ENCODE data around the gene AKAP5.

AKAP5 gene

DNA sequence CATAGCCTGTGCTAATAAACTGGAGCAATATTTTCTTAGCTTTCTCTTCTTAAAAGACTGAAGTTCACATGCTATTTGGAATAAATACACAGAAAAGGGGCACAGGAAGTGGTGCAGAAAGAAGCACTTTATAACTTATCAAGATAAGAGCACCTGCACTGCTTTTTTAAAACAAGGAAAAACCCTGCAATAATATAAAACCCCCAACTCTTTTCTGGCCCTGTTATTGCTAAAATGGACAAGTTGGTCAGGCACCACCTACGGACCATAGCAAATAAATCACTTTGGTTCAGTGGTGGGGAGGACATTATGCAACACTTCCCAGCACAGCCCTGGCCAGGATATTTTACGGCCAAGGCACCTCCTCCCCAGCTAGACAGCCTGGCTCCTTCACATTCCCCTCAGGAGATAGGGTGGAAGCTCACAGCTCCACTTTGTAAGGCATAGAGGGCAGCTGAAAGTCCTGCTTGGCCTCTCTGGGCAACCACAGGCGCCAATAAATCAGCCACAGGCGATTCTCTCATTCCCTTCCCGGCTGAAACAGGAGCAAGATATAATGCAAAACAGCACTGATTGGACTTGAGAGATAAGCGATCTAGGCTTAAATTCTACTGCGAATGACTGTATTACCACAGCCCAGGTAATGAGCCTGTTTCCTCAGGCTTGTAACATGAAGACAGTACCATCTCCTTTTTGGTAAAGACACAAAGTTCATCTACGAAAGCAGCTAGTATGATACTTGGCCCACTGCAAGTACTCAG lies 36.3 kb downstream of the AKAP5 start:
- DNase-seq (ENCODE audit: low read depth) = peak; percentile 32
- TF ChIP-seq, protein P1, sequence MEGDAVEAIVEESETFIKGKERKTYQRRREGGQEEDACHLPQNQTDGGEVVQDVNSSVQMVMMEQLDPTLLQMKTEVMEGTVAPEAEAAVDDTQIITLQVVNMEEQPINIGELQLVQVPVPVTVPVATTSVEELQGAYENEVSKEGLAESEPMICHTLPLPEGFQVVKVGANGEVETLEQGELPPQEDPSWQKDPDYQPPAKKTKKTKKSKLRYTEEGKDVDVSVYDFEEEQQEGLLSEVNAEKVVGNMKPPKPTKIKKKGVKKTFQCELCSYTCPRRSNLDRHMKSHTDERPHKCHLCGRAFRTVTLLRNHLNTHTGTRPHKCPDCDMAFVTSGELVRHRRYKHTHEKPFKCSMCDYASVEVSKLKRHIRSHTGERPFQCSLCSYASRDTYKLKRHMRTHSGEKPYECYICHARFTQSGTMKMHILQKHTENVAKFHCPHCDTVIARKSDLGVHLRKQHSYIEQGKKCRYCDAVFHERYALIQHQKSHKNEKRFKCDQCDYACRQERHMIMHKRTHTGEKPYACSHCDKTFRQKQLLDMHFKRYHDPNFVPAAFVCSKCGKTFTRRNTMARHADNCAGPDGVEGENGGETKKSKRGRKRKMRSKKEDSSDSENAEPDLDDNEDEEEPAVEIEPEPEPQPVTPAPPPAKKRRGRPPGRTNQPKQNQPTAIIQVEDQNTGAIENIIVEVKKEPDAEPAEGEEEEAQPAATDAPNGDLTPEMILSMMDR (IDR thresholded peaks at IDR 0.05; ENCODE audit: insufficient read depth, low read depth, low read length, missing control alignments) = no peak
- H3K4me3 ChIP-seq (ENCODE audit: low read depth, low read length) = peak overlapping the region; percentile 68

DNA sequence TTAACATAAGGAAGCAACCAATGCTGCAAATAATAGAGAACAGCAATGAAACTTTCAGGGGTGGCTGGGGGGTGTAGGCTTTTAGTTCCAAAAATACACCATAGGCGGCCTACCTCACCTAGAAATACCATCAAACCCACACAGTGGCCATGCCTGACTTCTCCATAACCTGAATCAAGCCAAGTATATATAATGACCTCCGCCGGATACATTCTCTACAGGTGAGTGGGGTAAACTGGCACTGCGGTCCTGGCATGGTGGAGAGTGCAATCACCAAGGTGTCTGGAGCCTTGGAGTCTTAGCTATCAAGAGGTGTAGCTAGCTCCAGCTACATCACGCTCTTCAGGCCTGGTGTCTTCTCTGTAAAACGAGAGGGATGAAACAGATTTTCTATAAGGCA lies 37.2 kb downstream of the AKAP5 start:
- DNase-seq (ENCODE audit: low read depth) = peak; percentile 28
- TF ChIP-seq, protein P1 (IDR thresholded peaks at IDR 0.05; ENCODE audit: insufficient read depth, low read depth, low read length, missing control alignments) = no peak
- H3K4me3 ChIP-seq (ENCODE audit: low read depth, low read length) = peak overlapping the region; percentile 68

DNA sequence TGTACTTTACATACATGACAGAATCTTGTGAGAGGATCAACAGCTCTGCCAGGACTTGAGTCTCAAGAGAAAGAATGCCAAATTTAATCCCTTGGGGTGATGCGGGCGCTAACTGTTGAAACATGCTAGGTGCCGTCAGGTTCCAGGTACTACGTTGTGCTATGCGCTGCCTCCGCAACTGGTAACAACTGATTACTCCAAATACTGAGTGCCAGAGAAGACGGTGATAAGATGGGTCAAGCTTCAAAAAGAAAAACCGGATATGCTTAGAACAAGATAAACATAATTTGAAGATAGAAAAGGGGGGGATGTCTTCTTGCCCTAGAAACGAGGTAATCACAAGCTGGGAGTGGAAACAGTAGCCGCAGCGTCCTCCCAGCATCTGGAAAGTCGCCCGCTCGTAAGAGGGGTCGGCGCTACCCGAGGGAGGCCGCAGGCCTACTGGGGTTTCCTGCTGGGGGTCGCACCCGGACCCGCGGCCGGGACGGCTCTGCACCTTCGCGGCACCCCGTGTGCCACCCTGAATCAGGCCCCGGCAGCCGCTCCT lies 37.7 kb downstream of the AKAP5 start:
- peak overlapping the region; percentile 68 for H3K4me3 ChIP-seq (ENCODE audit: low read depth, low read length)
- DNase-seq (ENCODE audit: low read depth) = peak; percentile 46
- TF ChIP-seq, protein P1 (IDR thresholded peaks at IDR 0.05; ENCODE audit: insufficient read depth, low read depth, low read length, missing control alignments) = no peak

DNA sequence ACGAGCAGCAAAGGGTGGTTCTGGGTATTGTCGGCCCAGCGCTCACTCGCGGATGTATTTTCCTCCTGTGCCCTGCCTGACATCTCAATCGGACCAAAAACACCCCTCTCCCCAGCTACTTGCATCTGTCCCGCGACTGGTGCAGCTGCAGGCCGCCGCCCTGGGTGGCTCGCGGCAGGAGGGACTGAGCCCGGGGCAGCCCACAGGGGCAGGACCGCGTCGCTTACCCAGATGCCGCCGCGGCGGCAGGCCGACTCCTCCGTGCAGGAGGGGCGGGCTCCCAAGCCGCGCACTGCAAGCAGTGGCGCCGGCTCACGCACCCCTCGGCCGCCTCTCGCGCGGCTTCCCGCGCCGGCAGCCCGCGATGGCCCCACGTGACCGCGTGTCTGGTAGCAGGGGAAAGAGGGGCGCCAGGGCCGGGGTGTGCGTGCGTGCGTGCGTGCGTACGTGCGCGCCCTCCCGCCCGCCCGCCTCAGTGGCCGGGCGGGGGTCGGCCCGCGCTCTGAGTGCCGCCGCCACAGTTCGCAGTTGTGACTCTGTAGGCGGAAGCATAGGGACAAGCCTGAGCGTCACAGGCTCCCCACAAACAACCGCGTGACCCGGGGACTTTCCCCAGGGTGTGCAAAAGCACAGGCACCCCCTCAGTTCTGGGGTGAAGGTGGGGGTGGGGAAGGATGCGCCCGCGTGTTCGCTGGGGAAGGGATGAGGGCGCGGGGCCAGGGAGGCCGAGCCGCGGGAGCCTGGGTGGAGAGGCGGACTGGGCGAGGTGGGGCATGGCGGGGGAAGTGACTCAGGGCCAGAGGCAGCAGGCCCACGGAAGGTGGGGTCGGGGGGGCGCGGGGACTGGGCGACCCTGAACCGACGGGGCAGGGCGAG lies 38.4 kb downstream of the AKAP5 start, which contains the start of gene ZBTB25:
TSS of gene ZBTB25 (minus strand) at position 405 of the 876 bp plus-strand sequence. CDS start 13,305 bp downstream, outside the sequence.
- peak; percentile 99 for DNase-seq (ENCODE audit: low read depth)
- TF ChIP-seq, protein P1 (IDR thresholded peaks at IDR 0.05; ENCODE audit: insufficient read depth, low read depth, low read length, missing control alignments) = no peak
- H3K4me3 ChIP-seq (ENCODE audit: low read depth, low read length) = peak within 1 kb of the TSS; percentile 81

DNA sequence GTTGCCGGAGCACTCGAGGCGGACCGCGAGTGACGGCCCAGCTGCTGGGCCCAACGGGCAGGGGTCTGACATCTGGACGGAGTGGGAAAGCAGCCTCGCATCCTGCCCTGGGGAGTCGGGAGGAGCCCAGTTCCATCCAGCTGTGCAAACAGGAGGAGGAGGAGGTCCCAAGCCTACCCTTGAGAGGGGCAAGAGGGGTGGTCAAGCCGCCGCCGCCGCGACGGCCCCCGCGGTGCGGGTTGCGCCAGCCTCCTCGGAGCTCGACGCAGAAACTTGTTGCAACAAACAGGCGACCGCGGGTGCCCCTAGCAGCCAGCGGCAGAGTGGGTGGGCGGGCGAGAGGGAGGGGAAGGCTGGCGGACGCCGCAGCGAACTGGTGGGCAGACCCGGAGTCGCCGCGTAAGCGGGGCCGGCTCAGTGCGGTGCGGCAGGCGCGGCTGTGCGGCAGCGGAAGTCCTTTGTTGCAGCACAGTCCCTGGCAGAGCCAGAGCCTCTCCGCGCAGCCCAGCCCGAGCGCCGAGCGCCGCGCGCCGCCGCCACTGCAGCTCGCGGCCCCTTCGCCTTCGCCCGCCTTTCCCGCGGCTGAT lies 39.1 kb downstream of the AKAP5 start, which contains the start of gene ZBTB1:
TSS of gene ZBTB1 (plus strand) at position 461 of the 587 bp plus-strand sequence. CDS start 16,735 bp downstream, outside the sequence.
- peak; percentile 93 for DNase-seq (ENCODE audit: low read depth)
- TF ChIP-seq, protein P1 (IDR thresholded peaks at IDR 0.05; ENCODE audit: insufficient read depth, low read depth, low read length, missing control alignments) = no peak
- H3K4me3 ChIP-seq (ENCODE audit: low read depth, low read length) = peak within 1 kb of the TSS; percentile 81
